ENCODE data around the gene SNX11.

SNX11 gene

GRCh38 chr17:48161127-48161905 is 53.8 kb downstream of the SNX11 start:
- DNase-seq, result no peak

GRCh38 chr17:48162306-48162934 is 54.9 kb downstream of the SNX11 start:
- no peak for DNase-seq

GRCh38 chr17:48162946-48163506 is 55.5 kb downstream of the SNX11 start:
- DNase-seq, result no peak

- DNase-seq, result no peak
These were observed 56.2 kb downstream of the SNX11 start for GRCh38 chr17:48163809-48164208.

- DNase-seq, result no peak
These were observed 62.4 kb downstream of the SNX11 start for GRCh38 chr17:48169926-48170325.

Data from hypothalamus (tissue), 51 donors.